Thyroid gland (tissue), 4 donors: ENCODE results near the gene RALBP1.

Experiments
- POLR2A ChIP-seq, 2 donors: fragments of 450-650 bp; IDR thresholded peaks; one replicate each; pipeline ENCODE4 v1.6.1; 2017; ENCODE audit warnings: antibody characterized with exemption in 2 of 2, mild to moderate bottlenecking in 2 of 2, moderate library complexity in 1 of 2
- TF ChIP-seq, protein P1 (sequence below), 6 experiments: fragments of 200-600 bp in 3 of 6; fragments of 450-650 bp in 3 of 6; sonication (generic) in 3 of 6; IDR thresholded peaks; one replicate each; pipeline ENCODE4 v1.5.1; 2016 to 2019; ENCODE audit warnings: antibody characterized with exemption in 6 of 6, mild to moderate bottlenecking in 2 of 6, inconsistent platforms in 1 of 6, moderate library complexity in 1 of 6

DNA sequence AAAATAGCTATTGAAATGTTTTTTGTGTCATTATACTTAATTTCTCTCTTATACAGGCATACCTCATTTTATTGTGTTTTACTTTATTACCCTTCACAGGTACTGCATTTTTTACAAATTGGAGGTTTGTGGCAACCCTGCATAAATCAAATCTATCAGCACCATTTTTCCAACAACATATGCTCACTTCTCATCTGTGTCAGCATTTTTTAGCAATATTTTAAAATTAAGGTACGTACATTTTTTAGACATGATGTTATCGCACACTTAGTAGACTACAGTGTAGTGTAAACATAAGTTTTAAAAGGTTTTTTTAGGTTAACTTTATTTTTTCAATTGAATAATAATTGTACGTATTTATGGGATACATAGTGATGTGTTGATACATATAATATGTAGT lies 30.8 kb upstream of the RALBP1 start:
- TF ChIP-seq, protein P1, sequence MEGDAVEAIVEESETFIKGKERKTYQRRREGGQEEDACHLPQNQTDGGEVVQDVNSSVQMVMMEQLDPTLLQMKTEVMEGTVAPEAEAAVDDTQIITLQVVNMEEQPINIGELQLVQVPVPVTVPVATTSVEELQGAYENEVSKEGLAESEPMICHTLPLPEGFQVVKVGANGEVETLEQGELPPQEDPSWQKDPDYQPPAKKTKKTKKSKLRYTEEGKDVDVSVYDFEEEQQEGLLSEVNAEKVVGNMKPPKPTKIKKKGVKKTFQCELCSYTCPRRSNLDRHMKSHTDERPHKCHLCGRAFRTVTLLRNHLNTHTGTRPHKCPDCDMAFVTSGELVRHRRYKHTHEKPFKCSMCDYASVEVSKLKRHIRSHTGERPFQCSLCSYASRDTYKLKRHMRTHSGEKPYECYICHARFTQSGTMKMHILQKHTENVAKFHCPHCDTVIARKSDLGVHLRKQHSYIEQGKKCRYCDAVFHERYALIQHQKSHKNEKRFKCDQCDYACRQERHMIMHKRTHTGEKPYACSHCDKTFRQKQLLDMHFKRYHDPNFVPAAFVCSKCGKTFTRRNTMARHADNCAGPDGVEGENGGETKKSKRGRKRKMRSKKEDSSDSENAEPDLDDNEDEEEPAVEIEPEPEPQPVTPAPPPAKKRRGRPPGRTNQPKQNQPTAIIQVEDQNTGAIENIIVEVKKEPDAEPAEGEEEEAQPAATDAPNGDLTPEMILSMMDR (IDR thresholded peaks at IDR 0.05), result no peak
- no peak for TF ChIP-seq POLR2A (IDR thresholded peaks at IDR 0.05)
